Muscle of leg (tissue), 16 donors: ENCODE measurements around the gene C1QTNF2. TPM values are rescaled to one million over a fixed set of nuclear protein-coding genes. Genes with fewer than 3 reads are reported as not detected.

ENCODE experiments used
- DNase-seq: peaks from one replicate; pipeline ENCODE4 v3.0.0; 2013
- H3K27ac ChIP-seq: one replicate; pipeline ENCODE4 v1.5.1; 2013; ENCODE audit warnings: mild to moderate bottlenecking, low read length, control low read depth
- H3K27me3 ChIP-seq: one replicate; pipeline ENCODE4 v1.6.1; 2013; ENCODE audit warnings: low read length; ENCODE audit not compliant: control insufficient read depth, insufficient read depth
- H3K36me3 ChIP-seq: one replicate; pipeline ENCODE4 v1.6.1; 2013; ENCODE audit warnings: low read length; ENCODE audit not compliant: control insufficient read depth, insufficient read depth
- H3K4me1 ChIP-seq: one replicate; pipeline ENCODE4 v1.6.1; 2013; ENCODE audit warnings: low read length; ENCODE audit not compliant: control insufficient read depth, insufficient read depth
- H3K4me3 ChIP-seq: one replicate; pipeline ENCODE4 v1.5.1; 2013; ENCODE audit warnings: low read length, control low read depth
- H3K9me3 ChIP-seq: replicated peaks from 2 replicates; pipeline ENCODE4 v1.6.1; 2013; ENCODE audit warnings: low read depth, low read length; ENCODE audit not compliant: control insufficient read depth
- WGBS: methylation state at CpG from one replicate; pipeline ENCODE4 v1.1.5; 2013; ENCODE audit warnings: missing lambda C conversion rate; ENCODE audit not compliant: insufficient coverage; 5-methylcytosine and 5-hydroxymethylcytosine counted together
- long read RNA-seq, 11 donors: transcript quantifications; one replicate each; lab custom pipeline, GENCODE V29; 2026
- polyA plus RNA-seq, 8 donors: library from polyadenylated mRNA; unstranded; fragments of 120-200 nt; gene quantifications; one replicate each; pipeline versions ENCODE4 v1.2.1 to v1.2.3, GENCODE V29; 2013; ENCODE audit warnings: inconsistent platforms in 1 of 8, low replicate concordance in 1 of 8; ENCODE audit not compliant: insufficient read length in 8 of 8, insufficient read depth in 1 of 8
- total RNA-seq: library from RNA; stranded (reverse); fragments of 120-200 nt; gene quantifications from one replicate; pipeline ENCODE4 v1.2.4, GENCODE V29; 2013

C1QTNF2 gene
- 26.8 TPM for total RNA-seq
- polyA plus RNA-seq = 10 to 100 TPM; 24.3 to 31.8 (median 26.9) TPM
- long read RNA-seq, donor 1, transcript C1QTNF2-201 (3 exons, 2,414 nt) = major isoform, 9 of 9 reads
- long read RNA-seq, donor 1, partial matches to known transcripts = 0 of 9 reads
- long read RNA-seq, donor 1, other reads (novel, unspliced or antisense) = 0 of 9 reads
- long read RNA-seq, donor 2, partial matches to known transcripts = 0 of 2 reads
- long read RNA-seq, donor 2, other reads (novel, unspliced or antisense) = 0 of 2 reads
- long read RNA-seq, donor 3, transcript C1QTNF2-201 (3 exons, 2,414 nt) = major isoform, 24 of 24 reads
- long read RNA-seq, donor 3, partial matches to known transcripts = 0 of 24 reads
- long read RNA-seq, donor 3, other reads (novel, unspliced or antisense) = 0 of 24 reads
- long read RNA-seq, donor 4, transcript C1QTNF2-201 (3 exons, 2,414 nt) = major isoform, 21 of 21 reads
- long read RNA-seq, donor 4, partial matches to known transcripts = 0 of 21 reads
- long read RNA-seq, donor 4, other reads (novel, unspliced or antisense) = 0 of 21 reads
- long read RNA-seq, donor 5, transcript C1QTNF2-201 (3 exons, 2,414 nt) = major isoform, 45 of 45 reads
- long read RNA-seq, donor 5, partial matches to known transcripts = 0 of 45 reads
- long read RNA-seq, donor 5, other reads (novel, unspliced or antisense) = 0 of 45 reads
- long read RNA-seq, donor 6, transcript C1QTNF2-201 (3 exons, 2,414 nt) = major isoform, 56 of 68 reads
- long read RNA-seq, donor 6, partial matches to known transcripts = 12 of 68 reads
- long read RNA-seq, donor 6, other reads (novel, unspliced or antisense) = 0 of 68 reads
- long read RNA-seq, donor 7, transcript C1QTNF2-201 (3 exons, 2,414 nt) = major isoform, 27 of 27 reads
- long read RNA-seq, donor 7, partial matches to known transcripts = 0 of 27 reads
- long read RNA-seq, donor 7, other reads (novel, unspliced or antisense) = 0 of 27 reads
- long read RNA-seq, donor 8, transcript C1QTNF2-201 (3 exons, 2,414 nt) = major isoform, 14 of 14 reads
- long read RNA-seq, donor 8, partial matches to known transcripts = 0 of 14 reads
- long read RNA-seq, donor 8, other reads (novel, unspliced or antisense) = 0 of 14 reads
- long read RNA-seq, donor 9, transcript C1QTNF2-201 (3 exons, 2,414 nt) = major isoform, 14 of 14 reads
- long read RNA-seq, donor 9, partial matches to known transcripts = 0 of 14 reads
- long read RNA-seq, donor 9, other reads (novel, unspliced or antisense) = 0 of 14 reads
- long read RNA-seq, donor 10, transcript C1QTNF2-201 (3 exons, 2,414 nt) = major isoform, 23 of 23 reads
- long read RNA-seq, donor 10, partial matches to known transcripts = 0 of 23 reads
- long read RNA-seq, donor 10, other reads (novel, unspliced or antisense) = 0 of 23 reads
- long read RNA-seq, donor 11, transcript C1QTNF2-201 (3 exons, 2,414 nt) = major isoform, 26 of 26 reads
- long read RNA-seq, donor 11, partial matches to known transcripts = 0 of 26 reads
- long read RNA-seq, donor 11, other reads (novel, unspliced or antisense) = 0 of 26 reads

GRCh38 chr5:160369990-160370712, at the start of gene C1QTNF2:
Gene C1QTNF2 (minus strand): TSS chr5:160370626. CDS start chr5:160355011, 15,615 bp downstream.
- Histone ChIP-seq H3K36me3 (peaks cover 4% of the 10 kb centered on the region), H3K27me3 (no peaks in the 10 kb centered on the region), H3K9me3 (no peaks in the 10 kb centered on the region), H3K27ac (peak within 1 kb of the TSS; percentile 86), H3K4me3 (peak within 1 kb of the TSS; percentile 75), H3K4me1 (peaks cover 31% of the 10 kb centered on the region)
- DNase-seq = peak; percentile 96
- under 1% methylated on average over 40 of the region's 45 CpGs for WGBS

GRCh38 chr5:160420331-160420610, 49.8 kb upstream of the C1QTNF2 start:
- Histone ChIP-seq H3K36me3 (peaks cover 2% of the 10 kb centered on the region), H3K4me3 (no peak overlapping the region), H3K4me1 (peaks cover 17% of the 10 kb centered on the region), H3K9me3 (no peaks in the 10 kb centered on the region), H3K27me3 (no peaks in the 10 kb centered on the region), H3K27ac (peak overlapping the region; percentile 96)
- no peak for DNase-seq

- WGBS = 93% methylated on average over 4 of the region's 11 CpGs
- peak overlapping the region; percentile 96 for H3K27ac ChIP-seq
- H3K4me1 ChIP-seq = peaks cover 17% of the 10 kb centered on the region
- peaks cover 5% of the 10 kb centered on the region for H3K36me3 ChIP-seq
- no peaks in the 10 kb centered on the region for H3K9me3 ChIP-seq
- H3K27me3 ChIP-seq = no peaks in the 10 kb centered on the region
- no peak for DNase-seq
- H3K4me3 ChIP-seq = peak overlapping the region; percentile 70
These were observed 49.3 kb upstream of the C1QTNF2 start for GRCh38 chr5:160419458-160420330.

GRCh38 chr5:160418561-160419457, 48.4 kb upstream of the C1QTNF2 start, which contains the start of gene SLU7:
Gene SLU7 (minus strand): TSS chr5:160419081. CDS start chr5:160415294, 3,787 bp downstream.
- Histone ChIP-seq H3K4me1 (peaks cover 17% of the 10 kb centered on the region), H3K27me3 (no peaks in the 10 kb centered on the region), H3K4me3 (peak within 1 kb of the TSS; percentile 70), H3K27ac (peak within 1 kb of the TSS; percentile 96), H3K36me3 (peaks cover 5% of the 10 kb centered on the region), H3K9me3 (no peaks in the 10 kb centered on the region)
- WGBS = under 1% methylated on average over 43 of the region's 48 CpGs
- DNase-seq = peak; percentile 99

GRCh38 chr5:160399402-160400353, 29.3 kb upstream of the C1QTNF2 start, which contains the start of gene FAM200C:
Gene FAM200C (minus strand): TSS chr5:160400054. CDS start chr5:160395490, 4,564 bp downstream.
- WGBS = under 1% methylated on average over 32 of the region's 41 CpGs

GRCh38 chr5:160398806-160399205, 28.4 kb upstream of the C1QTNF2 start:
- no peak for DNase-seq

More at GRCh38 chr5:160399402-160400353, 29.3 kb upstream of the C1QTNF2 start, which contains the start of gene FAM200C:
- H3K36me3 ChIP-seq = peaks cover 25% of the 10 kb centered on the region
- no peaks in the 10 kb centered on the region for H3K9me3 ChIP-seq
- DNase-seq = peak; percentile 97
- H3K27ac ChIP-seq = peak within 1 kb of the TSS; percentile 96
- peaks cover 9% of the 10 kb centered on the region for H3K4me1 ChIP-seq
- H3K4me3 ChIP-seq = peak within 1 kb of the TSS; percentile 83
- no peaks in the 10 kb centered on the region for H3K27me3 ChIP-seq

GRCh38 chr5:160397492-160397891, 27.1 kb upstream of the C1QTNF2 start:
- no peak for DNase-seq
- Histone ChIP-seq H3K4me3 (no peak overlapping the region), H3K9me3 (no peaks in the 10 kb centered on the region), H3K27ac (no peak overlapping the region), H3K27me3 (no peaks in the 10 kb centered on the region), H3K36me3 (peaks cover 9% of the 10 kb centered on the region), H3K4me1 (peaks cover 9% of the 10 kb centered on the region)
- no CpG with 5 or more reads among the region's 1 CpG for WGBS

More at GRCh38 chr5:160398806-160399205, 28.4 kb upstream of the C1QTNF2 start:
- Histone ChIP-seq H3K4me1 (peaks cover 9% of the 10 kb centered on the region), H3K27me3 (no peaks in the 10 kb centered on the region), H3K9me3 (no peaks in the 10 kb centered on the region), H3K4me3 (peak overlapping the region; percentile 83), H3K27ac (peak overlapping the region; percentile 13), H3K36me3 (peaks cover 18% of the 10 kb centered on the region)
- WGBS = no CpG with 5 or more reads among the region's 4 CpGs
